OCI-M2 (cell line): ENCODE data around the gene CRY1.
"Not testable (repeated sequence)": the region's sequence is repeated elsewhere in the genome, so short reads cannot be mapped to it uniquely, and the experiment has no call there.

Experiments
- DNase-seq: peaks from one replicate; lab custom pipeline; 2025; ENCODE audit not compliant: unreplicated experiment; lab: John Stamatoyannopoulos, UW

The CRY1 gene

DNA sequence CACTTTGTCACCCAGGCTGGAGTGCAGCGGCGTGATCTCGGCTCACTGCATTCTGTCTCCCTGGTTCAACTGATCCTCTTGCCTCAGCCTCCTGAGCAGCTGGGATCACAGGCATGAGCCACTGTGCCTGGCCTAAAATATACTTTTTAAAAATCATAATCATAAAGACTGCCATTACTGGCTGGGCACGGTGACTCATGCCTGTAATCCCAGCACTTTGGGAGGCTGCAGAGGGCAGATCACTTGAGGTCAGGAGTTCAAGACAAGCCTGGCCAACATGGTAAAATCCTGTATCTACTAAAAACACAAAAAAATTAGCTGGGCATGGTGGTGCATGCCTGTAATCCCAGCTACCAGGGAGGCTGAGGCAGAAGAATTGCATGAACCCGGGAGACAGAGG lies 20.1 kb downstream of the CRY1 start:
- not testable (repeated sequence) for DNase-seq

DNA sequence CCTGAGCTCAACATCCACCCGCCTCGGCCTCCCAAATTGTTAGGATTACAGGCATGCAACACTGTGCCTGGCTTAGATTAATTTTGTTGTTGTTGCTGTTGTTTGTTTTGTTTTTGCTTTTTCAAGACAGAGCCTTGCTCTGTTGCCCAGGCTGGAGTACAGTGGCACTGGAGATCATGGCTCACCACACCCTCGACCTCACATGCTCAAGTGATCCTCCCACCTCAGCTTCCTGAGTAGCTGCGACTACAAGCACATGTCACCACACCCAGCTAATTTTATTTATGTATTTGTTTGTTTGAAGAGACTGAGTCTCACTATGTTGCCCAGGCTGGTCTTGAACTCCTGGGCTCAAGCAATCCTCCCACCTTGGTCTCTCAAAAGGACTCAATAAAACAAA lies 26.7 kb downstream of the CRY1 start:
- DNase-seq = no peak

DNA sequence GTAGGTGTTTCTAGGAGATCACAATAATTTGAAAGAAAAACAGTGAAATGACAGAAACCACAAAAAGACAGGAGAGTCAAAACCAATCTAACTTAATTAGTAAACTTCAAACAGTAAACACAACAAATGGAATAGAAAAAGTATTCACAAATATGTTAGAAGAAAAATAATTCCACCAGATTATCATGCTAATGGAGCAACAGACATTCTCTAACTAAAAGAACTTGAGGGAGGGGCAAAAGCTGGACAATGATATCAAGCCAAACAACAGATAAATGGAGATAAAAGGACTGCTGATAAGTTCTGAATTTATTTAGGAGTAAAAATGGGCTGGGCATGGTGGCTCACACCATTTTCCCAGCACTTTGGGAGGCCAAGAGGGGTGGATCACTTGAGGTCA lies 28.7 kb downstream of the CRY1 start:
- DNase-seq = no peak

DNA sequence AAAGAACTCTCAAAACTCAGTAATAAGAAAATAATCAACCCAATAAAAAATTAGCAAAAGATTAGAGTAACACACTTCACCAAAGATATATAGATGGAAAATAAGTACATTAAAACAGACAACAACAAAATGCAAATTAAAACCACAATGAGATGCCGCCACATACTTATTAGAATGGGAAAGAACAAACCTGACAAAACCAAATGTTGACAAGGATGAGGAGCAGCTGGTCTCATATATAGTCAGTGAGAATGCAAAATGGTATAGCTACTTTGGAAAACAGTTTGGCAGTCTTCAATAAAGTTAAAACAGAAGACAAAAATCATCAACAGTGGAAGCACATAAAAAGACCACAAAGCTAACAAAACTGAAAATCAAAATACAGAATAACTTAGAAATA lies 29.1 kb downstream of the CRY1 start:
- DNase-seq = no peak

DNA sequence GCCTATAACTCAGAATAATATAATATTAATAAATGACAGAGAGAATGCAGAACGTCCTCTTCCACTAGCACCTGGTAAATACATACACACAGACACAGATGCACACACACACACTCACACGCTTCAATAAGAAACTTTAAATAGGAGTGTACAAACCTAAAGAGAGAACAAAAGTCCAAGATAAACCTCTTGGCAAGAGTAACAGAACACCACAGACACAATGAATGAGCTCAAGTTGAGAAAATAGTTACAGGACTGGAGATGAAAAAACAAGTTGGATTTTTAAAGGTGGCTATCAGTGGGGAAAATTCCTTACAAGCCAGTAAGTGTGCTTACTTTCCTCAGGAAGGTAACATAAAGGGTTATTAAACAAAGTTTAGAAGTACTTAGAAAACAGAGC lies 35.2 kb downstream of the CRY1 start:
- no peak for DNase-seq

DNA sequence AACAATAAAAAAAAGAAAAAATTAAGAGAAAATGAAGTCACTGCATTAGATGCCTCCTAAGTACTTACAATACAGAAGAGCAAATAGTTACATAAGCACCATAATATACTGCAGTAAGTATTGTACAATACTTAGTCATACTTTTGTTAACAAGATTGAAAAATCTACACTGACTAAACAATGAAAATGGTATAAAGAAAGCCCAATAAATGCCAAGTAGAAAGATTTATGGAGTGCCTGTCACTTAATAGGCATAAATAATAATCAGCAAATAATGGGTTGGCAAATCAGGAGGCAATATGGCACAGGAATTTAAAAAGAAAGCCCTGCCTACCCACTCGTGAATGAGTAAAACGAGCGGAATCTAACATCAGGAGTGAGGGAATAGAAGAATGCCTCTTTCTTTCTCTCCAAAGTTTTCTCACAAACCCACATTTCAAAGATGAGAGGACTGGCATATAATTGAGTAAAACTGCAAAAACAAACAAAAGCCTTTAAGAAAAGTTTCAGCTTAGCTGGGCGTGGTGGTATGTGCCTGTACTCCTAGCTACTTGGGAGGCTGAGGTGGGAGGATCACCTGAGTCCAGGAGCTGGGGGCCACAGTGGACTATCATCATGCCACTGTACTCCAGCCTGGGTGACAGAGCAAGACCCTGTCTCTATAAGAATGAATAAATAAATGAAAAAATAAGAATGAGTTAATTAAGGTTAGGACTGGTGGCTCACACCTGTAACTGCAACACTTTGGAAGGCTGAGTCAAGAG lies 36.1 kb downstream of the CRY1 start:
- DNase-seq = no peak

DNA sequence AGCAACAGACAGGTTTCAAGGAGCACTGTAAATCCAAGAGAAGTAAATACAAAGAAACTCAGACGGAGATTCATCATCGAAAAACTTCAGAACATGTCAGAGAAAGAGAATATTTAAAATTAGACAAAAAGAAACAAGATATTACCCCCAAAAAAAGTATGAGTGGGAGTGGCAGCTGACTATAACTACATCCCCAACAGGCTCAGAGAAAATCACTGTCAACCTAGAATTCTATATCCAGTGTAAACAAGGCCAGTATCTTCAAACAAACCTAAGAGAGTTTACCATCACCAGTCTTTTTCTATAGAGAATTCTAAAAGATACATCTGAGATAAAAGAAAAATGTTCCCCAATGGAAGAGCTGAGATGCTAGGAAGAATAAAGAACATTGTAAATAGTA lies 39.6 kb downstream of the CRY1 start:
- DNase-seq = no peak

DNA sequence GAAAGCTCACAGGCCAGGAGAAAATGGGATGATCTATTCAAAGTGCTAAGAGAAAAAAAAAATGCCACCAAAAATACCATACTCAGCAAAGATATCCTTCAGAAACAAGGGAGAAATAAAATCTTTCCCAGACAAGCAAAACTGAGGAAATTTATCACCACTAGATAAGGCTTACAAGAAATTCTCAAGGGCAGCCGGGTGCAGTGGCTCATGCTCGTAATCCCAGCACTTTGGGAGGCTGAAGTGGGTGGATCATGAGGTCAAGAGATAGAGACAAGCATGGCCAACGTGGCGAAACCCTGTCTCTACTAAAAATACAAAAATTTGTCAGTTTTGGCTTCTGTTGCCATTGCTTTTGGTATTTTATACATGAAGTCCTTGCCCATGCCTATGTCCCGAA lies 48.2 kb downstream of the CRY1 start:
- no peak for DNase-seq

DNA sequence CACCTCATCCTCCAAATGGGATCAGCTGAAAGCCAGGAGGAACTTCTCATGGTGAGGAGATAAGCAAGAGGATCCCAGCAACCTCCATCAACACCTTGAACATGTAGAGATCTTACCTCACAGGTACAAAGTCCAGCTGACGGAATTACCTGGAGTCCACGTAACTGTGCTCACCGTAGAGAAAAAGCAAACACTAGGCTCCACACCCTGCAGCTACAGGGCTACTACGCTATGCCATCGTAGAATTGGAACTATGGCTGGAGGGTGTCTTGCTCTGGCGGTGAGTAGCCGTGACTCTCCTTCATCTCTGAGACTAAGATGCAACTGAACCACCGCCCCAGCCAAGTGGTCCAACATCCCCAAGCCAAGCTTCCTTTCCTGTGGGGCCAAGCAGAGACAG lies 50.5 kb downstream of the CRY1 start:
- no peak for DNase-seq

DNA sequence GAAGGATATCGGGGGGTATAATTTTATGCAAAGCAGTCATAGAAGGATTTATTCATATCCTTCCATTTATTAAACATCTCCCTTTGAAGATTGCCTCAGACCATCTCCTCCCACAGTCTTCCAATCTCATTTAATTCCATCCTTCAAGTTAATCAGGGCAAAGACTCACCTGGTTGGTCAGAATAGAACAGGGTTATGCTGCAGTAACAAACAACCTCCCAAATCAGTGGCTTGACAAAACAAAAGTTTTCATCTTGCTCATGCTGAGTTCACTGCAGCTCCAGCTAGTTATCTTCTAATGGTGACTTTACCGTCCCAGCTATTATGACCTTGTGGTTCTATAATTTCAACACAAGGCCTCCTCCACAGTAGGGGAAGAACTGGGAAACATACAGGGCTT lies 57.6 kb downstream of the CRY1 start:
- no peak for DNase-seq

DNA sequence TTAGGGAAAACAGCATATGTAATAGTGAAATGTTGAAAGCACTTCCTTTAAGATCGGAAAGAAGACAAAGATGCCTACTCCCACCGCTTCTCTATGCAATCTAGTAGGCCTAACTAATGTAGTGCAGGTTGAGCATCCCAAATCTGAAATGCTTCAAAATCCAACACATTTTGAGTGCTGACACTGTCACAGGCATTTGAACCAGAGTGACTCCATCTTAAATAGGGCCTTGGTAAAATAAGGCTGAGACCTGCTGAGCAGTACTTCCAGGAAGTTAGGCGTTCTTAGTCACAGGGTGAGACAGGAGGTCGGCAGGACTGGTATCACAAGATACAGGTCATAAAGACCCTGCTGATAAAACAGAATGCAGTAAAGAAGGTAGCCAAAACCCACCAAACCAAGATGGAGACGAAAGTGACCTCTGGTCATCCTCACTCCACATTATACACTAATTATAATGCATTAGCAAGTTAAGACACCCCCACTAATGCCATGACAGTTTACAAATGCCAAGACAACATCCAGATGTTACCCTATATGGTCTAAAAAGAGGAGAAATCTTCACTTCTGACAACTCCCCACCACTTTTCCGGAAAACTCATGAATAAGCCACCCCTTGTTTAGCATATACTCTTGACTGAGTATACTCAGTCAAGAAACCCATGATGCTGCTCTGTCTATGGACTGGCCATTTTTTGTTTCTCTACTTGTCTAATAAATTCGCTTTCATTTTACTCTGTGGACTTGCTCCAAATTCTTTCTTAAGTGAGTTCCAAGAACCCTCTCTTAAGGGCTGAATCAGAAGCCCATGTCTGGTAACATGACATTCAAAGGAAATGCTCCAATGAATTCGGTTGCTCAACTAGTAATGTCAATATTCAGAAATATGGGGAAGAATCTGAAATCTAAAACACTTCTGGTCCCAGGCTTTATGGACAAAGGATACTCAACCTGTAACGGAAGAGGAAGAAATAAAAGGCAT lies 59.3 kb downstream of the CRY1 start:
- DNase-seq = no peak

DNA sequence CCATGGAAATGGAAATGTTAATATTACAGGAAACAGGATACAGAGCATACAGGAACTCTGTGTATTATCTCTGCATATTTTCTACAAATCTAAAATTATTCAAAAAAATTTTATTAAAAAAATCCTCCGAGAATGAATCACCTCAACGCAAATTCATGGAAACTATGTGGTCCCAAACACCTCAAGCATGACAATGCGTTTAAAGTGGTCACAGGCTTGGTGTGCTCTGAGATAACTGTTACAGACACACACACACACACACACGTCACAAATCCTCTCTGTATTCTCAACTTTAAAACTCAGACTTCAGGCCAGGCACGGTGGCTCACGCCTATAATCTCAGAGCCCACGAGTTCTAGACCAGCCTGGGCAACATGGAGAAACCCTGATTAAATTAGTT lies 61.1 kb downstream of the CRY1 start:
- no peak for DNase-seq

DNA sequence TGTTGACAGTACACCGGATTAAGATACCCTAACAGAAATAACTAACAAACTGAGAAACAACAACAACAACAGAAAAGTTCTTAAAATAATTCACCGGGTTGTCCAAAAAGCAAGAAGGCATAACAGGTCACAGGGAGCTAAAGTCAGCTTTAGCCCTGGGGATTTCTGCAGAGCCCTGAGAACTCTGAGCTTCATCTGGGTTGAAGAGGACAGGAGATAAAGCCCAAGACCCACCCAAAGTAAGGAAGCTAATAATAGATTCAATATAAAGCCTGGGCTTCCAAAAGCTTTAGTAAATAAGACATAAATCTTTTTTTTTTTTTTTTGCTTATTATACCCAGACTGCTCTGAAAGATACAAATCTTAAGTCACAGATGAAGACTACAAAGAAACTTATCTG lies 62.3 kb downstream of the CRY1 start:
- DNase-seq = no peak

DNA sequence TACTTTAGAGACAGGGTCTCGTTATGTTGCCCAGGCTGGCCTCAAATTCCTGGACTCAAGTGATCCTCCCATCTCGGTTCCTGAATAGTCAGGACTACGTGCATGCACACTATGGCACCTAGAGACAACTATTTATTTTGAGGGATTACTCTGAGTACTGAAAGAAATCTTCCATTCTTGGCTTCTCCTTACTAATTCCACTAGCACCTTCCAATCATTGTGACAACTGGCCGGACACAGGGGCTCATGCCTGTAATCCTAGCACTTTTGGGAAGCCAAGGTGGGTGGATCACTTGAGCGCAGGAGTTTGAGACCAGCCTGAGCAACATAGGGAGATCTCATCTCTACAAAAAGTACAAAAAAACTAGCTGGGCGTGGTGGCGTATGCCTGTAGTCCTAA lies 64.3 kb downstream of the CRY1 start:
- no peak for DNase-seq

DNA sequence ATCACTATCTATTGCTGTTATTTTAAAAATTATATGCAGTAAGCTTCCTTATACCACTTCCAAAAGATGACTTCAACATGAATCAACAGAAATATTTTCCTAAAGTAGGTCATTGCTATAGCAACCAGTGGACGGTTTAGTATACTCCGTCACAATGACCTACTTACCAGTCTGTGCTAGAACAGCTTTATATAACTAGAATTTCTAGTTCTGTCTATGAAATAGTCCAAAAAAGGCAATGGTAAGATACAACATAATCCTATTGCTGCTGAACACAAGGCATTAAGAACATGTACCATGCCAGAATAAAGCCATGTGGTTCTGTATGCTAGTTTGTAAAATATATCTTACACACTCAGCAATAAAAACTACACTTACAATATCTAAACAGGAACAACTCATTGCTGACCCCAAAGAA lies 65.7 kb downstream of the CRY1 start:
- DNase-seq = no peak

DNA sequence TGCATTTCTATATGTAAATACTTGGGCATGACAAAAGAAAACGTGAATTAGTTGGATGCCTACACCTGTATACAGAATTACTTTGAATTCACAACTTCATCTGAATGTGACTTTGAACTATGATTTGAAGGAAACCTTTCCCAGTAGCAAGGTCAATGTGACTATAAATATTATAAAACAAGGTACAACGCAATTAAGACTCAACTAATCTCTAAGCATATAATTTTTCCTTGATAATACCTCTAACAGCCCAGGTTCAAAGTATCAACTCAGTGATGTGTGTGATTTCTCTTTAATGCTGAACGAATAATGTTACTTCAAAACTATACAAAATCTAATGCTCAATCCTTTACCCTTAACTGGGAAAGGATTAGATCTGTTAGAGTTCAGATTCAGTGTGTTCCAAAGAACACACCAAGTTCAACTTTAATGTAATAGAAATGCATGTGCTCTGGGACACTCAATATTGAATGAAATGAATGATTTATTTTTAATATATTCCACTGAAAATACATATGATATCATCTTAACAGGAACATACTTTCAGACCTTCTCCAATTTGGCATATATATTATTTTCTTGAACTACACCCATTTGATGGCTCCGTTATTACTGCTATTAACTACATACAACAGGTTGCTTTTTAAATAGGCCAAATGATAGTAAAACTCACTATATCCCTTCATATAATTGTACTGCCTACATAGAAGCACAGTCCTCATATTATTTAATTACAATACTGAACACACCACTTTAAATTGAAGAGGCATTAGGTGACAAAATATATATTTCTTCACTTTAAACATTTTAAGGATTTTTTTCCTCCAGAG lies 66.3 kb downstream of the CRY1 start:
- no peak for DNase-seq

DNA sequence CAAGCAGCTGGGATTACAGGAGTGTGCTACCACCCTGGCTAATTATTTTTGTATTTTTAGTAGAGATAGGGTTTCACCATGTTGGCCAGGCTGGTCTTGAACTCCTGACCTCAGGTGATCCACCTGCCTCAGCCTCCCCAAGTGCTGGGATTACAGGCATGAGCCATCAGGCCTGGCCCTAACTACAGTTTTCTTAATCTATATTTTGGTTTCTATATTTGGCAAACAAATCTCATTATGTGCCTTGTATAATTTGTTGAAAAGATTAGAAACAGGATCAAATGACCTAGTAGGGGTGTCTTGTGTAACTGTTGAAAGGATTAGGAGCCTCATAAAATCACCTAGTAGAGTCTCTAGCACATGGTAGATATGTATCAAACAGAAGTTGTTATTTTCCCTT lies 67.0 kb downstream of the CRY1 start:
- not testable (repeated sequence) for DNase-seq

DNA sequence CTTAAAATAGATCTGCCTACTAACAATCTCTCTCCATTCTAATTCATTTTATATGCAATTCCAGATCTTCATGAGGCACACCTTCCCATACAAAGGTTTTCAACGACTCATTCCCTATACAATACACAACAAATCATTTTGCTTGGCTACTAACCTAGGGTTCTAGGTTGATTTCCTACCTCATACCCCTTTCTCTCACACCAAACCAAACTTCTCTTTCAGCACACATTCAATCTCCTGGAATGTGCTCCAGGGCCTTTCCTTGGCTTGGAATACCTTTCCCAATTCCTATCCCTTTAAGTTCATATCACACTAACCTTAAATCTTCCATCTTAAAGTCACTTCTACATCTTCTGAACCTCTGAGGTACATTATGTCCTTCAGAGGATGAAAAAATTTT lies 67.7 kb downstream of the CRY1 start:
- DNase-seq = no peak

DNA sequence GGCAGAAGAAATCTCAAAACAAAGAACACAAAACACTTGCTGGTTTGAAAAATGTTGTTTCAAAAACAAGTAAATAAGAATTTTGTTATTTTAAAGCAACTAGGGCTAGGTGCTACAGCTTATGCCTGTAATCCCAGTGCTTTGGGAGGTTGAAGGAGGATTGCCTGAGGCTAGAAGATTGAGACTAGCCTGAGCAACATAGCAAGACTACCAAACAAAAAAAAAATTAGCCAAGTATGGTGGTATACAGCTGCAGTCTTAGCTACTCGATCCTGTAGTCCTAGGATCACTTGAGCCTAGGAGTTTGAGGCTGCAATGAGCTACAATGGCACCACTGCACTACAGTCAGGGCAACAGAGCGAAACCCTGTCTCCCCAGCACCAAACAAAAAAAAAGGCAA lies 73.8 kb downstream of the CRY1 start:
- DNase-seq = no peak

DNA sequence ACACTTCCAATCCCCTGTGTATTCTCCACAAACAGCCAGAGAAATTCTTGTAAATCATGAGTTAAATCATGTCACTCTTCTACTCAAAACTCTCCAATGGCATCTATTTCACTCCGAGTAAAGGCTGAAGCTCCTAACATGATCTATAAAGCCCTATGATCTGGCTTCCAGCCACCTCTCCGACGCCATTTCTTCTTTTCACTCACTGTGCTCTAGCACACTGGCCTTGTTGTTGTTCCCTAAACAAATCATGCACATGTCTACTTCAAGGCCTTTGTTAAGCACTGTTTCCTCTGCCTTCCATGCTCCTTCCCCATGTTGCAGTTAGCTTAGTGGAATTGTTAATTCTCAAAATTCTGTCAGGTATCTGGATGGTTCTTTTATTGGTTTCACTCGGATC lies 76.3 kb downstream of the CRY1 start:
- no peak for DNase-seq

DNA sequence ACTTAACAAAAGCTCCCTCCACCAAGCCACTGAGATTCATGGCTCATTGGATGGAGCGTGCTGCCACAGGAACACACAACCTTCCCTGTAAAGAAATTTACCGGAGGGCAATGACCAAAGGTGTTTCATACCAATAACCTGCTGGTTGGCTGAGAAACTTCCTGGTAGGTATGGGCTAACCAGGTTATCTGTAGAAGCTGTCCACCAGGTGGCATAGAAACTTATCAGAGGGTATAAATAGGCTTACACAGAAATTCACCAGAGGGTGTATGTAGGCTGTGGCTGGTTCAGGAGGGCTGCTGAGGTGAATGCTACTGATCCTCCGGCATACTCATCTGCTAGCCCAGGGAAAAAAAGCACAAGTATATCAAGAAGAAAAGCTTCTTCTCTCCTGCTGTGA lies 79.3 kb downstream of the CRY1 start:
- no peak for DNase-seq
